H9 (cell line): Measurements from ENCODE around the gene IGF2BP2. TPM values are rescaled to one million over a fixed set of nuclear protein-coding genes. Genes with fewer than 3 reads are reported as not detected.

Experiments
- DNase-seq: peaks from one replicate; pipeline ENCODE4 v3.0.0-alpha.2; 2017
- H2AFZ ChIP-seq: one replicate; pipeline ENCODE4 v1.6.1; 2013; ENCODE audit warnings: mild to moderate bottlenecking, low read length, control low read depth, moderate library complexity
- H2AK5ac ChIP-seq: 2 replicates; pipeline ENCODE4 v1.6.1; 2013; ENCODE audit warnings: low read length, control low read depth, mixed read lengths; ENCODE audit not compliant: insufficient read length
- H2BK120ac ChIP-seq: one replicate; pipeline ENCODE4 v1.6.1; 2013; ENCODE audit warnings: low read depth, mild to moderate bottlenecking, low read length, control low read depth, inconsistent platforms; ENCODE audit not compliant: poor library complexity, severe bottlenecking
- H2BK12ac ChIP-seq: 2 replicates; pipeline ENCODE4 v1.6.1; 2013; ENCODE audit warnings: low read length, control low read depth, mixed read lengths, low read depth; ENCODE audit not compliant: insufficient read length
- H2BK15ac ChIP-seq: 2 replicates; pipeline ENCODE4 v1.6.1; 2013; ENCODE audit warnings: low read depth, low read length, control low read depth
- H2BK20ac ChIP-seq: one replicate; pipeline ENCODE4 v1.6.1; 2013; ENCODE audit warnings: low read depth, mild to moderate bottlenecking, low read length, control low read depth, inconsistent platforms; ENCODE audit not compliant: poor library complexity, severe bottlenecking
- H2BK5ac ChIP-seq: 2 replicates; pipeline ENCODE4 v1.6.1; 2013; ENCODE audit warnings: low read length, control low read depth, mixed read lengths; ENCODE audit not compliant: insufficient read length
- H3K14ac ChIP-seq: 2 replicates; pipeline ENCODE4 v1.6.1; 2013; ENCODE audit warnings: low read length, control low read depth; ENCODE audit not compliant: insufficient read depth
- H3K18ac ChIP-seq: 2 replicates; pipeline ENCODE4 v1.6.1; 2013; ENCODE audit warnings: low read depth, mild to moderate bottlenecking, mixed read lengths, low read length, control low read depth; ENCODE audit not compliant: insufficient read length
- H3K23ac ChIP-seq: 2 replicates; pipeline ENCODE4 v1.6.1; 2013; ENCODE audit warnings: low read length, control low read depth, mixed read lengths, low read depth; ENCODE audit not compliant: insufficient read length
- H3K23me2 ChIP-seq: 2 replicates; pipeline ENCODE4 v1.6.1; 2013; ENCODE audit warnings: low read depth, mild to moderate bottlenecking, mixed read lengths, low read length, control low read depth; ENCODE audit not compliant: insufficient read length, poor library complexity, severe bottlenecking
- H3K27ac ChIP-seq: 2 replicates; pipeline ENCODE4 v1.5.1; 2013; ENCODE audit warnings: low read length, control low read depth, mixed read lengths, low read depth; ENCODE audit not compliant: insufficient read length
- H3K27me3 ChIP-seq: 2 replicates; pipeline ENCODE4 v1.6.1; 2013; ENCODE audit warnings: low read length, control low read depth, inconsistent platforms; ENCODE audit not compliant: insufficient read depth
- H3K4ac ChIP-seq: 2 replicates; pipeline ENCODE4 v1.6.1; 2013; ENCODE audit warnings: low read depth, mild to moderate bottlenecking, control low read depth, inconsistent platforms, low read length, moderate library complexity
- H3K4me1 ChIP-seq: 2 replicates; pipeline ENCODE4 v1.6.1; 2013; ENCODE audit warnings: low read length, control low read depth, inconsistent platforms; ENCODE audit not compliant: insufficient read depth
- H3K4me2 ChIP-seq: 2 replicates; pipeline ENCODE4 v1.6.1; 2013; ENCODE audit warnings: low read length, control low read depth, mixed read lengths; ENCODE audit not compliant: insufficient read length, insufficient read depth
- H3K56ac ChIP-seq: 2 replicates; pipeline ENCODE4 v1.6.1; 2013; ENCODE audit warnings: low read depth, mild to moderate bottlenecking, mixed read lengths, low read length, control low read depth; ENCODE audit not compliant: insufficient read length
- H3K79me1 ChIP-seq: 2 replicates; pipeline ENCODE4 v1.6.1; 2013; ENCODE audit warnings: low read depth, mild to moderate bottlenecking, moderate library complexity, low read length, control low read depth, inconsistent platforms; ENCODE audit not compliant: insufficient read depth, poor library complexity, severe bottlenecking
- H3K79me2 ChIP-seq: 2 replicates; pipeline ENCODE4 v1.6.1; 2013; ENCODE audit warnings: low read length, control low read depth, inconsistent platforms; ENCODE audit not compliant: insufficient read depth
- H3K9ac ChIP-seq: 2 replicates; pipeline ENCODE4 v1.6.1; 2013; ENCODE audit warnings: low read length, control low read depth, mixed read lengths; ENCODE audit not compliant: insufficient read length; ENCODE audit errors: extremely low read depth
- H3K9me3 ChIP-seq: one replicate; pipeline ENCODE4 v1.6.1; 2013; ENCODE audit warnings: low read depth, low read length, inconsistent platforms; ENCODE audit not compliant: control insufficient read depth
- H3T11ph ChIP-seq: one replicate; pipeline ENCODE4 v1.6.1; 2013; ENCODE audit warnings: mild to moderate bottlenecking, low read length, control low read depth, inconsistent platforms
- H4K20me1 ChIP-seq: one replicate; pipeline ENCODE4 v1.6.1; 2013; ENCODE audit not compliant: control insufficient read depth, insufficient read length, insufficient read depth
- H4K5ac ChIP-seq: 2 replicates; pipeline ENCODE4 v1.6.1; 2013; ENCODE audit warnings: low read depth, mild to moderate bottlenecking, mixed read lengths, low read length, control low read depth; ENCODE audit not compliant: insufficient read length
- H4K8ac ChIP-seq: replicated peaks from 2 replicates; pipeline ENCODE4 v1.6.1; 2013; ENCODE audit warnings: low read length, control low read depth, mixed read lengths, low read depth; ENCODE audit not compliant: insufficient read length
- H4K91ac ChIP-seq: 2 replicates; pipeline ENCODE4 v1.6.1; 2013; ENCODE audit warnings: low read depth, mild to moderate bottlenecking, moderate library complexity, mixed read lengths, low read length, control low read depth; ENCODE audit not compliant: insufficient read length
- H3K27ac Mint-ChIP-seq, 3 experiments: 2 replicates in 2 of 3; 3 replicates in 1 of 3; pipeline ENCODE4 v1.8.0; 2020 to 2021; ENCODE audit warnings: mixed read lengths in 3 of 3, mild to moderate bottlenecking in 1 of 3, moderate library complexity in 1 of 3
- H3K27me3 Mint-ChIP-seq: 2 replicates; pipeline ENCODE4 v1.8.0; 2021; ENCODE audit warnings: low read depth, mild to moderate bottlenecking, moderate library complexity, mixed read lengths
- H3K36me3 Mint-ChIP-seq, 3 experiments: 2 replicates in 2 of 3; 3 replicates in 1 of 3; pipeline ENCODE4 v1.8.0; 2020 to 2021; ENCODE audit warnings: low read depth in 3 of 3, mixed read lengths in 3 of 3; ENCODE audit not compliant: insufficient read depth in 1 of 3
- H3K4me1 Mint-ChIP-seq, 2 experiments: 2 replicates each; pipeline ENCODE4 v1.8.0; 2020; ENCODE audit warnings: mixed read lengths in 2 of 2
- H3K4me3 Mint-ChIP-seq, 2 experiments: 2 replicates in 1 of 2; 3 replicates in 1 of 2; pipeline ENCODE4 v1.8.0; 2020 to 2021; ENCODE audit warnings: mild to moderate bottlenecking in 2 of 2, mixed read lengths in 2 of 2, moderate library complexity in 1 of 2
- H3K9me3 Mint-ChIP-seq, 2 experiments: 2 replicates in 1 of 2; 3 replicates in 1 of 2; pipeline ENCODE4 v1.8.0; 2020; ENCODE audit warnings: mild to moderate bottlenecking in 2 of 2, mixed read lengths in 2 of 2, moderate library complexity in 1 of 2
- WGBS: extraction: QIAGEN DNeasy Blood & Tissue Kit; methylation state at CpG from one replicate; pipeline ENCODE4 v1.1.7; 2013; ENCODE audit warnings: missing lambda C conversion rate, low lambda C conversion rate, mixed read lengths; ENCODE audit not compliant: insufficient read length; ENCODE audit errors: extremely low coverage; 5-methylcytosine and 5-hydroxymethylcytosine counted together
- total RNA-seq: library from RNA; stranded (reverse); gene quantifications from 2 replicates; pipeline ENCODE4 v1.2.1, GENCODE V29; 2021
- TF ChIP-seq, protein P1 (sequence below): fragments of 200-600 bp; sonication (generic); conservative IDR thresholded peaks from 3 replicates; pipeline ENCODE4 v1.8.0; 2021; ENCODE audit warnings: antibody characterized with exemption, mild to moderate bottlenecking

The IGF2BP2 gene
- total RNA-seq, 1 experiment from 2014 or later, result 130 TPM

DNA sequence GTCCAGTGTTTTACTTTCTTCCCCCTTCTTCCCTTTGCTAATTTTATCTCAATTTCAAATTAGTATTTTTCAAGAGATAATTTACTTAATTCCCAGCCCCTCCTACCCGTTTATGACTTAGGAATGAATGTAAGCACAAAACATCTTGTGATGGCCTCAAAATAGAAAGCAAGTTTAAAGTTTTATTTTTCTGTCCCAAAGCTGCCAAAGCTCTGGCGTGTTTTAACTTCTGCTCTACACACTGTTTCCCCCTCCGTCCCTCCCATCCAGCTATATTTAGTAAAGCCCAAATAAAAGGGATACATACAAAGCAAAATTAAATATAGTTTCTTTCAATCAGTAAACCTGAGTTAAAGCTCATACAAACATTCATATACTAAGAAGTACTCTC, 59.9 kb downstream of the IGF2BP2 start:
- H3K23me2 ChIP-seq, result no peaks in the 10 kb centered on the region
- peaks cover 14% of the 10 kb centered on the region for H3K79me1 ChIP-seq
- no peak for DNase-seq
- no peaks in the 10 kb centered on the region for H3K9me3 ChIP-seq
- H2BK15ac ChIP-seq, result no peak overlapping the region
- H3K79me2 ChIP-seq, result peaks cover 26% of the 10 kb centered on the region; the same call in 1 of the 2 replicates
- H3K4me2 ChIP-seq, result no peak overlapping the region
- no peak overlapping the region for H2BK5ac ChIP-seq
- H3K4me1 ChIP-seq, result peaks cover 5% of the 10 kb centered on the region; the same call in 1 of the 2 replicates
- no peak overlapping the region for H3K9ac ChIP-seq
- H3K4ac ChIP-seq, result no peak overlapping the region
- no peak overlapping the region for H2AK5ac ChIP-seq
- no peak overlapping the region for H3K27ac ChIP-seq
- no peak overlapping the region for H3K23ac ChIP-seq
- H2BK20ac ChIP-seq, result no peak overlapping the region
- H3K27me3 Mint-ChIP-seq, result no peaks in the 10 kb centered on the region
- peak overlapping the region in 2 of 3 experiments; percentile 15 to 23; a peak in 2 of 7 replicates for H3K27ac Mint-ChIP-seq
- H3K4me1 Mint-ChIP-seq, result peaks cover 54 to 64% of the 10 kb centered on the region in 2 experiments
- H3K14ac ChIP-seq, result no peak overlapping the region
- H3K18ac ChIP-seq, result no peak overlapping the region
- H3K36me3 Mint-ChIP-seq, result no peaks in the 10 kb centered on the region; a peak in 1 of 7 replicates
- no peak overlapping the region for H3K4me3 Mint-ChIP-seq
- no peak overlapping the region for H4K8ac ChIP-seq
- peaks cover 3% of the 10 kb centered on the region for H4K20me1 ChIP-seq
- H3K56ac ChIP-seq, result no peak overlapping the region
- no CpG with 5 or more reads among the region's 3 CpGs for WGBS
- no peaks in the 10 kb centered on the region for H3K27me3 ChIP-seq
- no peak overlapping the region for H2BK120ac ChIP-seq
- no peaks in the 10 kb centered on the region for H3K9me3 Mint-ChIP-seq
- H3T11ph ChIP-seq, result no peak overlapping the region
- TF ChIP-seq, protein P1, sequence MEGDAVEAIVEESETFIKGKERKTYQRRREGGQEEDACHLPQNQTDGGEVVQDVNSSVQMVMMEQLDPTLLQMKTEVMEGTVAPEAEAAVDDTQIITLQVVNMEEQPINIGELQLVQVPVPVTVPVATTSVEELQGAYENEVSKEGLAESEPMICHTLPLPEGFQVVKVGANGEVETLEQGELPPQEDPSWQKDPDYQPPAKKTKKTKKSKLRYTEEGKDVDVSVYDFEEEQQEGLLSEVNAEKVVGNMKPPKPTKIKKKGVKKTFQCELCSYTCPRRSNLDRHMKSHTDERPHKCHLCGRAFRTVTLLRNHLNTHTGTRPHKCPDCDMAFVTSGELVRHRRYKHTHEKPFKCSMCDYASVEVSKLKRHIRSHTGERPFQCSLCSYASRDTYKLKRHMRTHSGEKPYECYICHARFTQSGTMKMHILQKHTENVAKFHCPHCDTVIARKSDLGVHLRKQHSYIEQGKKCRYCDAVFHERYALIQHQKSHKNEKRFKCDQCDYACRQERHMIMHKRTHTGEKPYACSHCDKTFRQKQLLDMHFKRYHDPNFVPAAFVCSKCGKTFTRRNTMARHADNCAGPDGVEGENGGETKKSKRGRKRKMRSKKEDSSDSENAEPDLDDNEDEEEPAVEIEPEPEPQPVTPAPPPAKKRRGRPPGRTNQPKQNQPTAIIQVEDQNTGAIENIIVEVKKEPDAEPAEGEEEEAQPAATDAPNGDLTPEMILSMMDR, result no peak
- H4K91ac ChIP-seq, result no peak overlapping the region
- no peak overlapping the region for H2BK12ac ChIP-seq
- H2AFZ ChIP-seq, result no peak overlapping the region
- no peak overlapping the region for H4K5ac ChIP-seq
